ENCODE results near the gene TGFBR3. TPM values are rescaled to one million over a fixed set of nuclear protein-coding genes. Genes with fewer than 3 reads are reported as not detected.

Gene TGFBR3
- total and polyA plus RNA-seq, 2 of the 13 experiments (the other 11 are each of a cell fraction or from before 2014, with no cell fraction given), result 76.5 to 195 TPM

DNA sequence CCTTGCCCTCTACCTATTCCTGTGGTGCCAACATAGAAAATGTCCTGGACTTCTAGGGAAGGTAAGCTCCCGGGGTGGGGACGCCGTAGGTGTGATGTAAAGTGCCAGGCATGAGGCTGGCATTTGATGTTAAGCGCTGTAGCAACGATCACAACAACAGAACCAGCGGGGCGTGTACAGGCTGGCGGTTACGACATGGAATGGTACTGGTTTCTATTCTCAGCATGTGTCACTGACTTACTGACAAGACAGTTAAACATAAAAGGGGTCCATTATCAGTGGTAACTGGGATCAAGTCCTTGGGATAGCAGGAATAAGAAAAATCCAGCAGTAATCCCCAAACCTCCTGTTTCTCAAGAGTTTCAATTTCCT is 58.9 kb downstream of the TGFBR3 start (continued):
- TF ChIP-seq HNRNPUL1 (IDR thresholded peaks at IDR 0.05; ENCODE audit: low read depth, low read length) (no peak), EP300 (IDR thresholded peaks at IDR 0.05; ENCODE audit: low read depth in 2 of 2, low read length in 2 of 2) (peak in 1 of 2 experiments; percentile 91; a peak in 2 of 4 replicates), EP300 (CRISPR knock-in tag; IDR thresholded peaks at IDR 0.05; ENCODE audit: borderline replicate concordance) (peak; percentile 79), NPAS2 (CRISPR knock-in tag; IDR thresholded peaks at IDR 0.05; ENCODE audit: borderline replicate concordance) (no peak), SIN3B (IDR thresholded peaks at IDR 0.05; ENCODE audit: low read length) (0 out of 2 replicates have a peak, but pooled peaks have one; percentile 12), HDAC2 (CRISPR knock-in tag; IDR thresholded peaks at IDR 0.05) (peak; percentile 86), PITX1 (CRISPR knock-in tag; IDR thresholded peaks at IDR 0.05) (peak; percentile 63), ZNF644 (CRISPR knock-in tag; IDR thresholded peaks at IDR 0.05; ENCODE audit: low read depth) (no peak), TBX2 (CRISPR knock-in tag; IDR thresholded peaks at IDR 0.05; ENCODE audit: borderline replicate concordance) (peak; percentile 78), TBX3 (IDR thresholded peaks at IDR 0.05; ENCODE audit: borderline replicate concordance) (peak; percentile 91), ARID2 (CRISPR knock-in tag; IDR thresholded peaks at IDR 0.05; ENCODE audit: borderline replicate concordance) (0 out of 2 replicates have a peak, but pooled peaks have one; percentile 17), ZNF724P (CRISPR knock-in tag; IDR thresholded peaks at IDR 0.05; ENCODE audit: borderline replicate concordance) (no peak), HCFC1 (IDR thresholded peaks at IDR 0.05; ENCODE audit: low read depth, low read length) (no peak), CBX5 (CRISPR knock-in tag; IDR thresholded peaks at IDR 0.05; ENCODE audit: borderline replicate concordance) (peak; percentile 60; the same call in 1 of the 2 replicates), NCOA1 (CRISPR knock-in tag; IDR thresholded peaks at IDR 0.05) (0 out of 2 replicates have a peak, but pooled peaks have one; percentile 61), ZBTB21 (CRISPR knock-in tag; IDR thresholded peaks at IDR 0.05) (peak; percentile 75), MEIS1 (CRISPR knock-in tag; IDR thresholded peaks at IDR 0.05; ENCODE audit: borderline replicate concordance) (peak; percentile 26; the same call in 1 of the 2 replicates), CEBPB (IDR thresholded peaks at IDR 0.05; ENCODE audit: borderline replicate concordance, low read depth, low read length) (peak; percentile 94), NFE2 (CRISPR knock-in tag; IDR thresholded peaks at IDR 0.05) (no peak), FOXA1 (IDR thresholded peaks at IDR 0.05) (no peak), FOXA1 (CRISPR knock-in tag; IDR thresholded peaks at IDR 0.05) (peak; percentile 46; the same call in 1 of the 2 replicates), ZNF510 (CRISPR knock-in tag; IDR thresholded peaks at IDR 0.05; ENCODE audit: low read depth) (peak; percentile 27; the same call in 1 of the 2 replicates), DMAP1 (CRISPR knock-in tag; IDR thresholded peaks at IDR 0.05) (no peak; the same call in 1 of the 2 replicates), ZNF607 (CRISPR knock-in tag; IDR thresholded peaks at IDR 0.05; ENCODE audit: borderline replicate concordance) (no peak), IRX3 (CRISPR knock-in tag; IDR thresholded peaks at IDR 0.05; ENCODE audit: borderline replicate concordance, low read depth) (no peak), HDAC6 (IDR thresholded peaks at IDR 0.05; ENCODE audit: low read depth, low read length) (no peak), HMG20B (CRISPR knock-in tag; conservative IDR thresholded peaks at IDR 0.05) (peak; percentile 66; the same call in 1 of the 2 replicates)
- TF ChIP-seq, protein P1, sequence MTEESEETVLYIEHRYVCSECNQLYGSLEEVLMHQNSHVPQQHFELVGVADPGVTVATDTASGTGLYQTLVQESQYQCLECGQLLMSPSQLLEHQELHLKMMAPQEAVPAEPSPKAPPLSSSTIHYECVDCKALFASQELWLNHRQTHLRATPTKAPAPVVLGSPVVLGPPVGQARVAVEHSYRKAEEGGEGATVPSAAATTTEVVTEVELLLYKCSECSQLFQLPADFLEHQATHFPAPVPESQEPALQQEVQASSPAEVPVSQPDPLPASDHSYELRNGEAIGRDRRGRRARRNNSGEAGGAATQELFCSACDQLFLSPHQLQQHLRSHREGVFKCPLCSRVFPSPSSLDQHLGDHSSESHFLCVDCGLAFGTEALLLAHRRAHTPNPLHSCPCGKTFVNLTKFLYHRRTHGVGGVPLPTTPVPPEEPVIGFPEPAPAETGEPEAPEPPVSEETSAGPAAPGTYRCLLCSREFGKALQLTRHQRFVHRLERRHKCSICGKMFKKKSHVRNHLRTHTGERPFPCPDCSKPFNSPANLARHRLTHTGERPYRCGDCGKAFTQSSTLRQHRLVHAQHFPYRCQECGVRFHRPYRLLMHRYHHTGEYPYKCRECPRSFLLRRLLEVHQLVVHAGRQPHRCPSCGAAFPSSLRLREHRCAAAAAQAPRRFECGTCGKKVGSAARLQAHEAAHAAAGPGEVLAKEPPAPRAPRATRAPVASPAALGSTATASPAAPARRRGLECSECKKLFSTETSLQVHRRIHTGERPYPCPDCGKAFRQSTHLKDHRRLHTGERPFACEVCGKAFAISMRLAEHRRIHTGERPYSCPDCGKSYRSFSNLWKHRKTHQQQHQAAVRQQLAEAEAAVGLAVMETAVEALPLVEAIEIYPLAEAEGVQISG (CRISPR knock-in tag; IDR thresholded peaks at IDR 0.05), result peak; percentile 24; the same call in 1 of the 2 replicates
- TF ChIP-seq, protein P2, sequence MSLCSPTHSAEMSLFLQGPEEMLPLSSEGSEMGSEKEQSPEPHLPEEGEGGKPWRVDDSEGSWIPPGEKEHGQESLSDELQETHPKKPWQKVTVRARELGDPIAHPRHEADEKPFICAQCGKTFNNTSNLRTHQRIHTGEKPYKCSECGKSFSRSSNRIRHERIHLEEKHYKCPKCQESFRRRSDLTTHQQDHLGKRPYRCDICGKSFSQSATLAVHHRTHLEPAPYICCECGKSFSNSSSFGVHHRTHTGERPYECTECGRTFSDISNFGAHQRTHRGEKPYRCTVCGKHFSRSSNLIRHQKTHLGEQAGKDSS (CRISPR knock-in tag; IDR thresholded peaks at IDR 0.05; ENCODE audit: borderline replicate concordance, low read depth), result 0 out of 2 replicates have a peak, but pooled peaks have one; percentile 47
